Skin of body (tissue), 2 donors: ENCODE measurements around the gene NCOA1. TPM values are rescaled to one million over a fixed set of nuclear protein-coding genes. Genes with fewer than 3 reads are reported as not detected.
"Not testable (repeated sequence)": the region's sequence is repeated elsewhere in the genome, so short reads cannot be mapped to it uniquely, and the experiment has no call there.

ENCODE experiments used
- DNase-seq: peaks from one replicate; lab custom pipeline; 2025; lab: John Stamatoyannopoulos, UW
- total RNA-seq: library from RNA; depleted of rRNA; stranded (reverse); fragments of >200 nt; gene quantifications from one replicate; pipeline ENCODE4 v1.2.3, GENCODE V29; 2014

The NCOA1 gene
- total RNA-seq, 1 donor from 2014 or later: 77.2 TPM

GRCh38 chr2:24783641-24784040 is 292.6 kb downstream of the NCOA1 start:
- no peak for DNase-seq

DNA sequence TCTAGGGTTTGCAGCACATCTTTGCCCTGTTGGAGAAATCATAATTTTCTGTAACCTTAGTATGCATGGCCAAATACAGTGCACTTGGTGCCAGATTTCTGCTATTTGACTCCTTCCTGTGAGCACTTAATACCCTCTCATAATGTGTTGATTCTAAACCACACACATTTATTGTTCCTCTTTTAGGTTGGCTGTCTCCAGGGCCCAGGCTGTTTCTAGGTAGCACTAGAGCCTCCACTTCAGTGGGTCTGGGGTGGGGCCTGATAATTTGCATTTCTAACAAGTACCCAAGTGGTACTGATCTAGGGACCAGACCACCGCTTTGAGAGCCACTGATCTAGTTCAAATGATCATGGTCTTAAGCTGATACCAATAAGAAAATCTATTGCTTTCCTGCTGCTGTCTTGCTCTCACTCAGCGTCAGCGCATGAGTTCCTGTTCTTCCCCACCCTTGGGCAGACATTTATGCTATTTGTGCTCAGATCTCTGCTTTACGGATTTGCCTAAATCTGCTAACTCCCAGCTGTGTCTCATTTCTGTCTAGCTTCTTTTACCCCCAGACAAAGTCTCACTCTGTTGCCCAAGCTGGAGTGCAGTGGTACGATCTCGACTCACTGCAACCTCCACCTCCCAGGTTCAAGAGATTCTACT is 294.7 kb downstream of the NCOA1 start:
- DNase-seq: no peak

- no peak for DNase-seq
These were observed 296.5 kb downstream of the NCOA1 start for GRCh38 chr2:24787532-24787931.

- no peak for DNase-seq
These were observed 297.8 kb downstream of the NCOA1 start for GRCh38 chr2:24788816-24789215.

DNA sequence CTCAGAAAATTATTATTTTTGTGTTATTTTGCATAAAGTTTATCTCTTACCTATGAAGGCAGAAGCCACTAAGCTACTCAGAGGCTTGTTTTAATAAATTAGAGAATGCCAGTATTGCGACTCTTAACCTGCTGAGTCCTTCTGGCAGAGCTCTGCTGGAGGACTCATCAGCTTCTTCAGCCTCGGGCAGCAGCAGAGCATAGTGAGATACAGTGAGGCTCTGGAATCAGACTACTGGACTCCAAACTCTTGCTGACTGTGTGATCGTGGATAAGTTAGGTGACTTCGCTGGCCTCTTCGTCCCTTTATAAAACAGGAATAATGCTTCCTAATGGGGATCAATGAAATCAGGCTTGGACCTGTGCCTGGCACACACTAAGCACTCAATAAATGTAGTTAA is 300.4 kb downstream of the NCOA1 start:
- DNase-seq: no peak

DNA sequence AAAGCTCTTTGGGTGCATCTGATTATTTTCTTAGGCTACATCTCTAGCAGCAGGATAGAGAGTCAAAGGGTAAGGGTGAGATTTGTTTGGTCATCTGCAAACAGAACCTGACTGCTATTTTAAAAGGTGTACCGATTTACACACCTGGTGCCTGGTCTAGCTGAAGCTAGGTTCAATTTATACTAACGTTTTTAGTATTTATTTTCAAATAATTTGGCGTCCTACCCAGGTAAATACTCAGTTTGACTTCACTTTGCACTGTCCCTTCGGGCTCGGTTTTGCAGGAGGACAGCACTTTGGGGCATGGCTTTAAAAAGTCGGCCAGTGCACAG is 301.5 kb downstream of the NCOA1 start:
- no peak for DNase-seq

DNA sequence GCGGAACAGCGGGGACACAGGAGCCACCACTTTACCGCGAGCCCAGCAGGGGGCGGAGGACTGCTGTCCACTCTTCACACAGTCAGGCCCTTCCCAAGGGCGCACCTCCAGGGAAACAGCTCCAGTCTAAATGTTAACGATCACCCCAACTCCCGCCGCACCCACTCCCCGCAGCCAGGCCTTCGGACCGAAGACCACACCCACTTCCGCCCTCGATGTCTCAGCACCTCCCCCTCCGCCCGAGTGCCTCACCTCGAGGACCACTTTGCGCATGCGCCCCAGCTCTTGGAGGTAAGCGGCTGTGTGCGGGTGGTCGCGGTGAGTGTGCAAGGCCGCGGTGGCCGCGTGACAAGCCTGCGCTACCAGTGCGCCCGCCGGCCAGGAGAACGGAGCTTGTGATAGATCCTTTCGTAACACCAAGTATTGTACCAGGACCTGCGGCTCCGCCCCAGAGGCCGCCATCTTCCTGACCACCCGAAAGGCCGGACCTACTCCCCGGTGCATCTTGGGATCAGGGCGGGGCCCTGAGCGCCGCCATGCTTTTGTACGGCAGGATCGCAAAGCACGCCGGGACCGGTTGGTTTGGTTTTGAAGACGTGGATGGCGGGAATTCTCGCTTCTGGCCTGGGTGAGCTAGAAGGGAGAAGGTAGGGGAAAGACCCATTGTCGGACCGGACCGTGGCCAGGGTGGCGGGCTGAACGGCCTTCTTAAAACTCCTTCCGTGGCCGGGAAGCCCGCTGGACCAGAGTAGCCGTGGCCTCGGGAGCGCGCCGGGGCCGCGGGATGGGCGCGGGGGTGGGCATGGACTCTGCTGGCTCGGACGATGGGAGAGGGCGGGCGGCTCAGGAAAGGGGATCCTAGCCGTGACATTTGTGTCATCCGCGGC is 302.1 kb downstream of the NCOA1 start, which contains the start of the genes CENPO and PTRHD1:
TSS of gene CENPO (plus strand) at position 552 of the 887 bp plus-strand sequence. CDS start 495 bp downstream, outside the sequence.
TSS of gene PTRHD1 (minus strand) at position 518 of the 887 bp plus-strand sequence. CDS start at position 504, 14 bp downstream.
- DNase-seq: peak; percentile 97

DNA sequence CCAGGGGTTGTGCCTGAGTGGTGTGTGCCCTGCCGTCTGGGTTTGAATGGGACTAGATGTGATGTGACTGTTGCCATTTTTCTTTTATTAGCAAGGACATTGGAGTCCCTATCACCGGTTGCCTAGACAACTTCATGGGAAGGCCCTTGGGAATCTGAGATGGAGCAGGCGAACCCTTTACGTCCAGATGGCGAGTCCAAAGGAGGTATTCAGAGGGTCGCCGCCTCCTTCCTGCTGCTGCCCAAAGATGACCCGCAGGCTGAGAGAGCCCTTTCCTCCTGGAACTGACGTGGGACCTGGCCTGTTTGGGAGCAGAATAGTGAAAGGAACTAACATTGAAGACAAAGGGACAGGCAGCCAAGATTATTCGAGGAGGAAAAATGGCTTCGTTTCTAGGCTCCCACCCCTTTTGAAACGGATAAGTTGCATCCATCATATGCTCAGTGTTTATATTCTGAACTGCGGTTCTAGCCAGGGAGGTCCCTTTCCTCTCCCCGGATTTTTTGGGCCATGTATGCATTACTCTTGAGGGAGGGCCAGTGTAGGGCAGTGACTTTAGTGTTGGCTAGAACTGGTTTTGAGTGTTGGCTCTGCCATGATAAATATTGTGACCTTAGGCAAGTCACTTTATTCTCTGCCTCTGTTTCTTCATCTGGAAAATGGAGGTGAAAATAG is 302.8 kb downstream of the NCOA1 start:
- DNase-seq: no peak

DNA sequence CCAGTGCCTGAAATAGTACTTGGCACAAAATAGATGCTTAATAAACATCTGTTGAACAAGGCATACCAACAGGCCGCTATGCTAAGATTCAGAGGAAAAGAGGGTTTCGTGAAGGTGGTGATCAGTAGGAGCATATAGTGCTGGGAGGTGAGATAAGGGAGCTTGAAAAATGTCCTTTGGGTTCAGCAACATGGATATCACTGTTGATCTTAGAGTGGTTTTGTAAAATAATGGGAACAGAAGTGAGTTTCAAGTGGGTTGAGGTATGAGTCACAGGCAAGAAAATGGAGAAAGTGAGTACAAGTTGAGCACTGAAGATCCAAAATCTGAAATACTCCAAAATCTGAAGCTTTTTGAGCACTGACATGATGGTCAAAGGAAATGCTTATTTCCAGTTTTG is 306.6 kb downstream of the NCOA1 start:
- no peak for DNase-seq

- not testable (repeated sequence) for DNase-seq
These were observed 309.4 kb downstream of the NCOA1 start for GRCh38 chr2:24800487-24800886.

DNA sequence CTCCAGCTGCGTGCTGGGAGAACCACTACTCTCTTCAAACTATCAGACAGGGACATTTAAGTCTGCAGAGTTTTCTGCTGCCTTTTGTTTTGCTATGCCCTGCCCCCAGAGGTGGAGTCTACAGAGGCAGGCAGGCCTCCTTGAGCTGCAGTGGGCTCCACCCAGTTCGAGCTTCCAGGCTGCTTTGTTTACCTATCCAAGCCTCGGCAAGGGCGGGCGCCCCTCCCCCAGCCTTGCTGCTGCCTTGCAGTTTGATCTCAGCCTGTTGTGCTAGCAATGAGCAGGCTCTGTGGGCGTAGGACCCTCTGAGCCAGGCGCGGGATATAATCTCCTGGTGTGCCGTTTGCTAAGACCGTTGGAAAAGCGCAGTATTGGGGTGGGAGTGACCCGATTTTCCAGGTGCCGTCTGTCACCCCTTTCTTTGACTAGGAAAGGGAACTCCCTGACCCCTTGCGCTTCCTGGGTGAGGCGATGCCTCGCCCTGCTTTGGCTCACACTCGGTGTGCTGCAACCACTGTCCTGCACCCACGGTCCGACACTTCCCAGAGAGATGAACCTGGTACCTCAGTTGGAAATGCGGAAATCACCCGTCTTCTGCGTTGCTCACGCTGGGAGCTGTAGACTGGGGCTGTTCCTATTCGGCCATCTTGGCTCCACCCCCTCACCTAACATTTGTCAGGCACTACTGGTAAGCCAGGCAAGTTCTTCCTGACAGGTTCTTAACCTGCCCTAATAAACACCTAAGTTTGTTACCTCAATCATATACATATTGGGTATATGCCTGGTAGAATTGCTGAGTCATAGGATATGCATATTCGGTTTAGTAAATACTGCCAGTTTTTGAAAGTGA is 315.0 kb downstream of the NCOA1 start:
- not testable (repeated sequence) for DNase-seq

DNA sequence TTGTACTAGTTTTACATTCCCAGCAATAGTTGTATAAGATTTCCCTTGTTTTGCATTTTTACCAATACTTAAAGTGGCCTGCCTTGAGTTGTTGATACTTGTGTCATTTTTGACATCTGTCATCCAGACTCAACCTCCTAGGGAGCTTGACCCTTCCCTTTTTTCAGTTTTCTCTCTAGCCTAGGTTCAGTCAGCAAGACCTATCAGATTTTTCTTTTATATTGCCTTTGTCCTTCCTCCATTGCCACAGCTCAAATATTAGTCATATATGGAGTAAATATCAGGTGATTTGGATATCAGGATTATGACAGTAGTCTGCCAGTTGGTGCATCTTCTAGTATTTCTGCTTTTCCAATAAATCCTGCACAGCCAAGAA is 315.6 kb downstream of the NCOA1 start:
- DNase-seq: no peak

- DNase-seq: no peak
These were observed 318.4 kb downstream of the NCOA1 start for GRCh38 chr2:24809316-24810007.

DNA sequence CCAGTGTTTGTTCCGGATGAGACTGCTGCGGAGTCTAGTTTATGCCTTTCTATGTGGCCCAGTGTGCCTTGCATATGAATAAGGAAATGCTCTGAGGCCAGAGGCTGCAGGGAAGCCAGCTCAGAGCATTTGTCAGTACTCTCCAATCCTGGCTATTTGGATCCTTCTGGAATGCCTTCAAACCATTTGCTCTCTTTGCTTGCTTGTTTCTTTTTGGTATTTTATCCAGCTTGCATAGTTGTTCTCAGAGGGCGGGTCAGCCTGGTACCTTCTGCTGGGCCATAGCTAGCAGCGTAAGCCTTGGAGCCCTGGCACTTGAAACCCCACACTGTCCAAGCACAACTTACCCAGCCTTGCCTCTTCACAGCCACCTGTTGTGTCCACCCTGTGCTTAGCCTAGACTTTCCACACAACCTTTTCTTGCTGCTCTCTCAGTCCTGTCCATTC is 322.7 kb downstream of the NCOA1 start:
- DNase-seq: no peak

DNA sequence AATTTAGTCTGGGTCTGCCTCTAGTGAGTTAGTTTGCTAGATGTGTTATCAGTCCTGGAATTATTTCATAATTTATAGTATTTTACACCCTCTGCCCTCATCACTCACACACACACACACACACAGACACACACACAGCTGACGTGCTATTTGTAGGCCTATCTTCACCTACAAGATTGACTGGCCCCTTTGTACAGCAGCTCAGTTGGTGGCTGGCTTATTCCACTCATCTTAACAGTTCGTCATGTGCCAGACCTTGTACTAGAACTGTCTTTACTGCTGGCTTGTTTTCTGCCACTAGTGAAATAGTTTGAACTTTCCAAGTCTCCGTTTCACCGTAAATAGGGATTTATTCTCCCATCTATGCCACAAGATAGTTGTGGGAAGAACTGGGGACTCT is 323.5 kb downstream of the NCOA1 start:
- DNase-seq: no peak

GRCh38 chr2:24815171-24815570 is 324.1 kb downstream of the NCOA1 start:
- DNase-seq: no peak

- DNase-seq: no peak
These were observed 325.4 kb downstream of the NCOA1 start for GRCh38 chr2:24816404-24816803.

- DNase-seq: no peak
These were observed 325.8 kb downstream of the NCOA1 start for GRCh38 chr2:24816884-24817283.

GRCh38 chr2:24818721-24819167 is 327.7 kb downstream of the NCOA1 start:
- no peak for DNase-seq

GRCh38 chr2:24819442-24820174 is 328.6 kb downstream of the NCOA1 start:
- no peak for DNase-seq
